ENCODE results near the gene PWWP2A. TPM values are rescaled to one million over a fixed set of nuclear protein-coding genes. Genes with fewer than 3 reads are reported as not detected.

Gene PWWP2A
- polyA plus RNA-seq, 1 of the 3 experiments (the other 2 are of a cell fraction) = 5.7 TPM

DNA sequence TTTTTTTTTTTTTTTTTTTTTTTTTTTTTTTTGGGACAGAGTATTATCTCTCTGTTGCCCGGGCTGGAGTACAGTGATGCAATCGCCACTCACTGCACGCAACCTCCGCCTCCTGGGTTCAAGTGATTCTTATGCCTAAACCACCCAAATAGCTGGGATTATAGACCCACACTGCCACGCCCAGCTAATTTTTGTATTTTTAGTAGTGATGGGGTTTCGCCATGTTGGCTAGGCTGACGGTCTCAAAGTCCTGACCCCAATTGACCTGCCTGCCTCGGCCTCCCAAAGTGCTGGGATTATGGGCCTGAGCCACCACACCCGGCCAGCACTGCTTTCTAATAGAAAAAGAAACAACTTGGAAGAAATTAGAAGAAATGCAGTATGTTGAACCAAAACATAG is 71.1 kb downstream of the PWWP2A start:
- DNase-seq = no peak
- POLR2A ChIA-PET = no interaction called here
- Histone ChIP-seq H4K20me1 (ENCODE audit: insufficient read depth) (no peaks in the 10 kb centered on the region), H3K27me3 (ENCODE audit: insufficient read depth) (no peaks in the 10 kb centered on the region), H3K4me3 (ENCODE audit: low read depth in 2 of 2, low read length in 1 of 2) (no peak overlapping the region), H3F3A (replicated peaks; ENCODE audit: insufficient read depth) (peaks cover 10% of the 10 kb centered on the region), H3K9me3 (no peaks in the 10 kb centered on the region), H3K79me2 (ENCODE audit: insufficient read depth) (no peaks in the 10 kb centered on the region), H2AFZ (ENCODE audit: low read depth) (no peak overlapping the region), H3K36me3 (replicated peaks in 1 of 2; ENCODE audit: control insufficient read depth in 1 of 2, insufficient read depth in 2 of 2, low read length in 1 of 2) (peaks cover 39 to 44% of the 10 kb centered on the region in 2 experiments), H3K9ac (no peak overlapping the region), H3K27ac (ENCODE audit: low read depth in 2 of 2, low read length in 1 of 2) (no peak overlapping the region), H3K9me2 (no peaks in the 10 kb centered on the region), H3K4me2 (no peak overlapping the region), H3K4me1 (ENCODE audit: control insufficient read depth in 1 of 2, insufficient read depth in 2 of 2, low read depth in 1 of 2, low read length in 1 of 2) (peaks cover 0 to 10% of the 10 kb centered on the region in 2 experiments; a peak in 1 of 4 replicates)
- CTCF ChIA-PET = no interaction called here
- TF ChIP-seq RCOR1 (IDR thresholded peaks at IDR 0.05; ENCODE audit: low read length) = no peak
- no peak for TF ChIP-seq MEF2A (IDR thresholded peaks at IDR 0.05; ENCODE audit: borderline replicate concordance, low read depth)
- no peak for TF ChIP-seq JUND (IDR thresholded peaks at IDR 0.05)
- no peak for TF ChIP-seq EP300 (IDR thresholded peaks at IDR 0.05; ENCODE audit: borderline replicate concordance in 1 of 2, low read depth in 1 of 2, low read length in 1 of 2)
- TF ChIP-seq, protein P1, sequence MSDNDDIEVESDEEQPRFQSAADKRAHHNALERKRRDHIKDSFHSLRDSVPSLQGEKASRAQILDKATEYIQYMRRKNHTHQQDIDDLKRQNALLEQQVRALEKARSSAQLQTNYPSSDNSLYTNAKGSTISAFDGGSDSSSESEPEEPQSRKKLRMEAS (IDR thresholded peaks at IDR 0.05; ENCODE audit: low read depth) = no peak
- TF ChIP-seq CHD2 (IDR thresholded peaks at IDR 0.05; ENCODE audit: low read length, partially characterized antibody) = no peak
- no peak for TF ChIP-seq SMC3 (IDR thresholded peaks at IDR 0.05; ENCODE audit: low read depth, low read length)
- TF ChIP-seq, protein P2, sequence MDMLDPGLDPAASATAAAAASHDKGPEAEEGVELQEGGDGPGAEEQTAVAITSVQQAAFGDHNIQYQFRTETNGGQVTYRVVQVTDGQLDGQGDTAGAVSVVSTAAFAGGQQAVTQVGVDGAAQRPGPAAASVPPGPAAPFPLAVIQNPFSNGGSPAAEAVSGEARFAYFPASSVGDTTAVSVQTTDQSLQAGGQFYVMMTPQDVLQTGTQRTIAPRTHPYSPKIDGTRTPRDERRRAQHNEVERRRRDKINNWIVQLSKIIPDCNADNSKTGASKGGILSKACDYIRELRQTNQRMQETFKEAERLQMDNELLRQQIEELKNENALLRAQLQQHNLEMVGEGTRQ (IDR thresholded peaks at IDR 0.05; ENCODE audit: borderline replicate concordance, low read depth, low read length) = no peak
- TF ChIP-seq, protein P3, sequence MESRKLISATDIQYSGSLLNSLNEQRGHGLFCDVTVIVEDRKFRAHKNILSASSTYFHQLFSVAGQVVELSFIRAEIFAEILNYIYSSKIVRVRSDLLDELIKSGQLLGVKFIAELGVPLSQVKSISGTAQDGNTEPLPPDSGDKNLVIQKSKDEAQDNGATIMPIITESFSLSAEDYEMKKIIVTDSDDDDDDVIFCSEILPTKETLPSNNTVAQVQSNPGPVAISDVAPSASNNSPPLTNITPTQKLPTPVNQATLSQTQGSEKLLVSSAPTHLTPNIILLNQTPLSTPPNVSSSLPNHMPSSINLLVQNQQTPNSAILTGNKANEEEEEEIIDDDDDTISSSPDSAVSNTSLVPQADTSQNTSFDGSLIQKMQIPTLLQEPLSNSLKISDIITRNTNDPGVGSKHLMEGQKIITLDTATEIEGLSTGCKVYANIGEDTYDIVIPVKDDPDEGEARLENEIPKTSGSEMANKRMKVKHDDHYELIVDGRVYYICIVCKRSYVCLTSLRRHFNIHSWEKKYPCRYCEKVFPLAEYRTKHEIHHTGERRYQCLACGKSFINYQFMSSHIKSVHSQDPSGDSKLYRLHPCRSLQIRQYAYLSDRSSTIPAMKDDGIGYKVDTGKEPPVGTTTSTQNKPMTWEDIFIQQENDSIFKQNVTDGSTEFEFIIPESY (IDR thresholded peaks at IDR 0.05; ENCODE audit: borderline replicate concordance, low read depth) = no peak
- no peak for TF ChIP-seq YY1 (IDR thresholded peaks at IDR 0.05; ENCODE audit: low read depth)
- no peak for TF ChIP-seq FOXM1 (IDR thresholded peaks at IDR 0.05; ENCODE audit: low read depth)
- no peak for TF ChIP-seq POLR2AphosphoS5 (IDR thresholded peaks at IDR 0.05; ENCODE audit: low read depth, low read length)
- TF ChIP-seq TCF12 (IDR thresholded peaks at IDR 0.05) = no peak
- TF ChIP-seq SIN3A (IDR thresholded peaks at IDR 0.05; ENCODE audit: borderline replicate concordance, low read depth, low read length) = no peak
- no peak for TF ChIP-seq FOSL2 (IDR thresholded peaks at IDR 0.05; ENCODE audit: borderline replicate concordance, low read depth)
- TF ChIP-seq NRF1 (IDR thresholded peaks at IDR 0.05; ENCODE audit: low read depth, low read length) = no peak
- no peak for TF ChIP-seq GABPA (IDR thresholded peaks at IDR 0.05; ENCODE audit: low read depth)
- TF ChIP-seq, protein P4, sequence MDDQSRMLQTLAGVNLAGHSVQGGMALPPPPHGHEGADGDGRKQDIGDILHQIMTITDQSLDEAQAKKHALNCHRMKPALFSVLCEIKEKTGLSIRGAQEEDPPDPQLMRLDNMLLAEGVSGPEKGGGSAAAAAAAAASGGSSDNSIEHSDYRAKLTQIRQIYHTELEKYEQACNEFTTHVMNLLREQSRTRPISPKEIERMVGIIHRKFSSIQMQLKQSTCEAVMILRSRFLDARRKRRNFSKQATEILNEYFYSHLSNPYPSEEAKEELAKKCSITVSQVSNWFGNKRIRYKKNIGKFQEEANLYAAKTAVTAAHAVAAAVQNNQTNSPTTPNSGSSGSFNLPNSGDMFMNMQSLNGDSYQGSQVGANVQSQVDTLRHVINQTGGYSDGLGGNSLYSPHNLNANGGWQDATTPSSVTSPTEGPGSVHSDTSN (IDR thresholded peaks at IDR 0.05) = no peak
- TF ChIP-seq RFX5 (IDR thresholded peaks at IDR 0.05; ENCODE audit: low read length) = no peak
- TF ChIP-seq, protein P5, sequence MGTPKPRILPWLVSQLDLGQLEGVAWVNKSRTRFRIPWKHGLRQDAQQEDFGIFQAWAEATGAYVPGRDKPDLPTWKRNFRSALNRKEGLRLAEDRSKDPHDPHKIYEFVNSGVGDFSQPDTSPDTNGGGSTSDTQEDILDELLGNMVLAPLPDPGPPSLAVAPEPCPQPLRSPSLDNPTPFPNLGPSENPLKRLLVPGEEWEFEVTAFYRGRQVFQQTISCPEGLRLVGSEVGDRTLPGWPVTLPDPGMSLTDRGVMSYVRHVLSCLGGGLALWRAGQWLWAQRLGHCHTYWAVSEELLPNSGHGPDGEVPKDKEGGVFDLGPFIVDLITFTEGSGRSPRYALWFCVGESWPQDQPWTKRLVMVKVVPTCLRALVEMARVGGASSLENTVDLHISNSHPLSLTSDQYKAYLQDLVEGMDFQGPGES (IDR thresholded peaks at IDR 0.05; ENCODE audit: low read depth, low read length) = no peak
- WGBS (ENCODE audit: low lambda C conversion rate) = 95% methylated on average over 9 of the region's 9 CpGs
